ENCODE data around the gene DDX60. TPM values are rescaled to one million over a fixed set of nuclear protein-coding genes. Genes with fewer than 3 reads are reported as not detected.

The DDX60 gene, protein sequence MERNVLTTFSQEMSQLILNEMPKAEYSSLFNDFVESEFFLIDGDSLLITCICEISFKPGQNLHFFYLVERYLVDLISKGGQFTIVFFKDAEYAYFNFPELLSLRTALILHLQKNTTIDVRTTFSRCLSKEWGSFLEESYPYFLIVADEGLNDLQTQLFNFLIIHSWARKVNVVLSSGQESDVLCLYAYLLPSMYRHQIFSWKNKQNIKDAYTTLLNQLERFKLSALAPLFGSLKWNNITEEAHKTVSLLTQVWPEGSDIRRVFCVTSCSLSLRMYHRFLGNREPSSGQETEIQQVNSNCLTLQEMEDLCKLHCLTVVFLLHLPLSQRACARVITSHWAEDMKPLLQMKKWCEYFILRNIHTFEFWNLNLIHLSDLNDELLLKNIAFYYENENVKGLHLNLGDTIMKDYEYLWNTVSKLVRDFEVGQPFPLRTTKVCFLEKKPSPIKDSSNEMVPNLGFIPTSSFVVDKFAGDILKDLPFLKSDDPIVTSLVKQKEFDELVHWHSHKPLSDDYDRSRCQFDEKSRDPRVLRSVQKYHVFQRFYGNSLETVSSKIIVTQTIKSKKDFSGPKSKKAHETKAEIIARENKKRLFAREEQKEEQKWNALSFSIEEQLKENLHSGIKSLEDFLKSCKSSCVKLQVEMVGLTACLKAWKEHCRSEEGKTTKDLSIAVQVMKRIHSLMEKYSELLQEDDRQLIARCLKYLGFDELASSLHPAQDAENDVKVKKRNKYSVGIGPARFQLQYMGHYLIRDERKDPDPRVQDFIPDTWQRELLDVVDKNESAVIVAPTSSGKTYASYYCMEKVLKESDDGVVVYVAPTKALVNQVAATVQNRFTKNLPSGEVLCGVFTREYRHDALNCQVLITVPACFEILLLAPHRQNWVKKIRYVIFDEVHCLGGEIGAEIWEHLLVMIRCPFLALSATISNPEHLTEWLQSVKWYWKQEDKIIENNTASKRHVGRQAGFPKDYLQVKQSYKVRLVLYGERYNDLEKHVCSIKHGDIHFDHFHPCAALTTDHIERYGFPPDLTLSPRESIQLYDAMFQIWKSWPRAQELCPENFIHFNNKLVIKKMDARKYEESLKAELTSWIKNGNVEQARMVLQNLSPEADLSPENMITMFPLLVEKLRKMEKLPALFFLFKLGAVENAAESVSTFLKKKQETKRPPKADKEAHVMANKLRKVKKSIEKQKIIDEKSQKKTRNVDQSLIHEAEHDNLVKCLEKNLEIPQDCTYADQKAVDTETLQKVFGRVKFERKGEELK (N-terminal part only)
- 34.6 TPM for total RNA-seq
- long read RNA-seq, full-length matches to known transcripts, result 7 of 11 reads
- long read RNA-seq, partial matches to known transcripts, result 4 of 11 reads
- long read RNA-seq, other reads (novel, unspliced or antisense), result 0 of 11 reads

DNA sequence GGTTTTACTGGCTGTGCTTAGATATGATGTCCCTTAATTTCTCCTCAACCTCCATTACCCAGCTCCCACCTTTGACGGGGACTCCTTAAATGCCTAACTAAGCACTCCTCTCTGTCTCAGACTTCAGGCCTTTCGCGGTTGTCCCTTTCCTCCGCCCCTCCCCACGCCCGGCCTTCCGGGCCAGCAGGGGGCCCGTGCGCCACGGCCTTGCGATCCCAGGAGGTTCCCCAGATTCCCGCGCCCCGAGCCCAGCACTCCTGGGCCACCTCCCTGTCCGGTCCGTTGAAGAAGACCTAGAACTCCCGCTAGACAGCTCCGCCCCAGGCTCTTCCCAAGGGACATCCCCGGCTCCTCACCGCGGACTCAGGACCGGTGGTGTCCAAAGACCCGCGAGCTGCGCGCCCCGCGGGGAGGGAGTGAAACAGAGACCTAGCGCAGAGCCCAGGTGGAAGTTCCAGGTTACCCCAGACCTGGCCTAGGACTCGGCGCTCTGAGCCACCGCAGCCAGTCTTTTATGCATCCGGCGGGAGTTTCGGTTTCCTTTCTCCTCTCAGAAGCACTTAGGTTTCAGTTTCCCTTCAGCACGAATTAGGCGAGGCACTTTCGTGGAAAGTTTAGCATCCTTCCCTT lies at the start of gene DDX60:
Gene DDX60 (minus strand): TSS at position 487 of the 630 bp plus-strand sequence. CDS start 7,493 bp downstream, outside the sequence.
- intact Hi-C loops (cut with DNase I), result no loop called here
- H3K27me3 ChIP-seq (ENCODE audit: low read depth), result no peaks in the 10 kb centered on the region
- peak within 1 kb of the TSS; percentile 100 for H3K27ac ChIP-seq
- TF ChIP-seq, protein P1, sequence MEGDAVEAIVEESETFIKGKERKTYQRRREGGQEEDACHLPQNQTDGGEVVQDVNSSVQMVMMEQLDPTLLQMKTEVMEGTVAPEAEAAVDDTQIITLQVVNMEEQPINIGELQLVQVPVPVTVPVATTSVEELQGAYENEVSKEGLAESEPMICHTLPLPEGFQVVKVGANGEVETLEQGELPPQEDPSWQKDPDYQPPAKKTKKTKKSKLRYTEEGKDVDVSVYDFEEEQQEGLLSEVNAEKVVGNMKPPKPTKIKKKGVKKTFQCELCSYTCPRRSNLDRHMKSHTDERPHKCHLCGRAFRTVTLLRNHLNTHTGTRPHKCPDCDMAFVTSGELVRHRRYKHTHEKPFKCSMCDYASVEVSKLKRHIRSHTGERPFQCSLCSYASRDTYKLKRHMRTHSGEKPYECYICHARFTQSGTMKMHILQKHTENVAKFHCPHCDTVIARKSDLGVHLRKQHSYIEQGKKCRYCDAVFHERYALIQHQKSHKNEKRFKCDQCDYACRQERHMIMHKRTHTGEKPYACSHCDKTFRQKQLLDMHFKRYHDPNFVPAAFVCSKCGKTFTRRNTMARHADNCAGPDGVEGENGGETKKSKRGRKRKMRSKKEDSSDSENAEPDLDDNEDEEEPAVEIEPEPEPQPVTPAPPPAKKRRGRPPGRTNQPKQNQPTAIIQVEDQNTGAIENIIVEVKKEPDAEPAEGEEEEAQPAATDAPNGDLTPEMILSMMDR (IDR thresholded peaks at IDR 0.05), result peak; percentile 58
- ATAC-seq, result peak; percentile 97 to 98
- H3K4me3 ChIP-seq, result peak within 1 kb of the TSS; percentile 85
- peaks cover 23% of the 10 kb centered on the region for H3K4me1 ChIP-seq
- no peaks in the 10 kb centered on the region for H3K9me3 ChIP-seq
- DNase-seq, result peak; percentile 85
- no peaks in the 10 kb centered on the region for H3K36me3 ChIP-seq

DNA sequence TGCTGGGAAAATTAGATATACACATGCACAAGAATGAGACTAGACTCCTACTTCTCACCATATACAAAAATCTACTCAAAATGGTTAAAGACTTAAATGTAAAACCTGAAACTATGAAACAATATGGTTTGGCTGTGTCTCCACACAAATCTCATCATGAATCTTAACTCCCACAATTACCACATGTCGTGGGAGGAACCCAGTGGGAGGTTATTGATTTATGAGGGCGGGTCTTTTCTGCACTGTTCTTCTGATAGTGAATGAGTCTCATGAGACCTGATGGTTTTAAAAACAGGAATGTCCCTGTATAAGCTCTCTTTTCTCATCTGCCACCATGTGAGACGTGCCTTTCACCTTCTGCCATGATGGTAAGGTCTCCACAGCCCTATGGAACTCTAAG lies 48.5 kb upstream of the DDX60 start:
- ATAC-seq (no peak), DNase-seq (no peak)
- H3K4me3 ChIP-seq, result no peak overlapping the region
- no peak overlapping the region for H3K27ac ChIP-seq
- H3K9me3 ChIP-seq, result no peaks in the 10 kb centered on the region
- peaks cover 12% of the 10 kb centered on the region for H3K36me3 ChIP-seq
- H3K4me1 ChIP-seq, result no peaks in the 10 kb centered on the region
- H3K27me3 ChIP-seq (ENCODE audit: low read depth), result no peaks in the 10 kb centered on the region
- intact Hi-C loops (cut with DNase I), result no loop called here
- TF ChIP-seq, protein P1 (IDR thresholded peaks at IDR 0.05), result no peak

DNA sequence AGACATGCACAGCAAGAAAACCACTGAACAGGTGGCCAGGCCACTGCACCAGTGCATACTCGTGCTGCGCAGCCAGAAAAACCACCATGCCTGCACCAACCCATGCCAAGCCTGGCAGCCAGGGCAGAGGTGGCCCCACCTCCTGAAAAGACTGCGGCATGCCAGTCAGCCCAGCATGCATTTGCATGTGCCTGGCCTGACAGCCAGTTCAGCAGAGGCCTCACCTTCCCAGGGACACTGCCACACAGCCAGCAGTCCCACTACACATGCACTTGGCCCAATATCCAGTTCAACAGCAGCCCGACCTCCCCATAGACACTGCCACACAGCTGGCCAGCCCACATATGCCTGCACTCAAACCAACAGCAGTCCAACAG lies 43.5 kb upstream of the DDX60 start:
- Histone ChIP-seq H3K4me1 (no peaks in the 10 kb centered on the region), H3K27ac (no peak overlapping the region), H3K9me3 (no peaks in the 10 kb centered on the region), H3K4me3 (no peak overlapping the region), H3K36me3 (peaks cover 30% of the 10 kb centered on the region), H3K27me3 (ENCODE audit: low read depth) (no peaks in the 10 kb centered on the region)
- DNase-seq (no peak), ATAC-seq (no peak)
- TF ChIP-seq, protein P1 (IDR thresholded peaks at IDR 0.05), result no peak
- intact Hi-C loops (cut with DNase I), result no loop called here

DNA sequence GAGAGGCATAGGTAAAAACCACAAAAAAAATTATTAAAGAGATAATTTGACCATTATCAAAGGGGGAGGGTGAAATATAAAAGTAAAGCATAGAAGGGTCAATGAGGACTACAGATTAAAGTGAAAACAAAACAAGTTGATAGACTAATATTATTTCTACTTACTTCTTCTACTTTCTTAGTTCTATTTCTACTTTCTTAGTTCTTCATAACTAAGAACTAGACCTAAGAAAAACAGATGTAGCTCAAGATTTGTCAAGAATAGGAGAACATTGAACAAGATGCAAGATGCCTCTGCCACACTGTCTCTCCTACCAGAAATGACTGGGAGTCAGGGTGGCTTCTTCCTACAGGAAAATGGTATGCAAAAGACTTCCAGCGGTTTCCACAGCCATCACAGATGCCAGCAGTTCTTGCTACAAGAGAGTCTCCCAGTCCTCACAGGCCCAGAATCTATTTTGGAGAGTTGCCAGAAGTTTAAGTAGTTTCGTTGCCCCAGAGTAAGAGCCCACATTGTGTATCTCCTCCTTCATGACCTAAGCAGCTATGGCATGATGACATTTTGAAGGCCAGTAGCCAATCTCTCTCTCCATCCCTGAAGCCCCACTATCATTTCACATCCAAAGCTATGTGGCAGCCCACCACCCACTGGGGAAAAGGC lies 42.9 kb upstream of the DDX60 start:
- ATAC-seq (no peak), DNase-seq (no peak)
- H3K4me3 ChIP-seq, result no peak overlapping the region
- intact Hi-C loops (cut with DNase I), result no loop called here
- H3K27ac ChIP-seq, result no peak overlapping the region
- no peaks in the 10 kb centered on the region for H3K27me3 ChIP-seq (ENCODE audit: low read depth)
- peaks cover 35% of the 10 kb centered on the region for H3K36me3 ChIP-seq
- TF ChIP-seq, protein P1 (IDR thresholded peaks at IDR 0.05), result no peak
- H3K4me1 ChIP-seq, result no peaks in the 10 kb centered on the region
- H3K9me3 ChIP-seq, result no peaks in the 10 kb centered on the region
